ENCODE measurements around the gene MRPL18. TPM values are rescaled to one million over a fixed set of nuclear protein-coding genes. Genes with fewer than 3 reads are reported as not detected.
A peak's percentile ranks its signal among the peaks of the same experiment; 100 is the strongest.

The MRPL18 gene
- total and polyA plus RNA-seq, 7 donors: 45.0 to 149 (median 71.9) TPM

- Histone ChIP-seq H3K27ac (no peak overlapping the region), H3K4me3 (no peak overlapping the region), H3K36me3 (ENCODE audit: insufficient read depth in 1 of 2, low read depth in 1 of 2) (peaks cover 8 to 52% of the 10 kb centered on the region in 2 donors), H3K27me3 (ENCODE audit: insufficient read depth in 3 of 3, low read length in 2 of 3) (no peaks in the 10 kb centered on the region), H3K9me3 (no peaks in the 10 kb centered on the region), H3K4me1 (no peaks in the 10 kb centered on the region)
- no peak for DNase-seq
- intact Hi-C loops (cut with DNase I): no loop called here
- ATAC-seq: no peak
- TF ChIP-seq CTCF (IDR thresholded peaks at IDR 0.05): no peak
Observed at GRCh38 chr6:159769470-159769869, 20.8 kb upstream of the MRPL18 start.

- intact Hi-C loops (cut with DNase I): no loop called here
- Histone ChIP-seq H3K9me3 (no peaks in the 10 kb centered on the region), H3K4me3 (no peak overlapping the region), H3K27me3 (ENCODE audit: insufficient read depth in 3 of 3, low read length in 2 of 3) (no peaks in the 10 kb centered on the region), H3K36me3 (ENCODE audit: insufficient read depth in 1 of 2, low read depth in 1 of 2) (peaks cover 8 to 51% of the 10 kb centered on the region in 2 donors), H3K4me1 (no peaks in the 10 kb centered on the region), H3K27ac (no peak overlapping the region)
- no peak for TF ChIP-seq CTCF (IDR thresholded peaks at IDR 0.05)
- ATAC-seq (no peak), DNase-seq (no peak)
- 0 to 52% (median 0%) methylated on average over 1 of the region's 1 CpG for WGBS, 3 donors
Observed at GRCh38 chr6:159772196-159772595, 18.1 kb upstream of the MRPL18 start.

GRCh38 chr6:159777240-159777904, 12.9 kb upstream of the MRPL18 start:
- ATAC-seq (peak in 1 of 4 donors; percentile 23), DNase-seq (no peak)
- H3K4me1 ChIP-seq: peaks cover 8% of the 10 kb centered on the region
- no peaks in the 10 kb centered on the region for H3K9me3 ChIP-seq
- no peak overlapping the region for H3K4me3 ChIP-seq
- no peaks in the 10 kb centered on the region for H3K27me3 ChIP-seq (ENCODE audit: insufficient read depth in 3 of 3, low read length in 2 of 3)
- intact Hi-C loops (cut with DNase I): no loop called here
- 75 to 81% (median 76%) methylated on average over 7 of the region's 7 CpGs for WGBS, 3 donors
- no peak overlapping the region for H3K27ac ChIP-seq
- H3K36me3 ChIP-seq (ENCODE audit: insufficient read depth in 1 of 2, low read depth in 1 of 2): peaks cover 12 to 67% of the 10 kb centered on the region in 2 donors
- no peak for TF ChIP-seq CTCF (IDR thresholded peaks at IDR 0.05)

GRCh38 chr6:159778131-159778530, 12.1 kb upstream of the MRPL18 start:
- Histone ChIP-seq H3K36me3 (ENCODE audit: insufficient read depth in 1 of 2, low read depth in 1 of 2) (peaks cover 20 to 74% of the 10 kb centered on the region in 2 donors), H3K27ac (no peak overlapping the region), H3K4me3 (no peak overlapping the region), H3K9me3 (no peaks in the 10 kb centered on the region), H3K4me1 (peaks cover 8% of the 10 kb centered on the region), H3K27me3 (ENCODE audit: insufficient read depth in 3 of 3, low read length in 2 of 3) (no peaks in the 10 kb centered on the region)
- TF ChIP-seq CTCF (IDR thresholded peaks at IDR 0.05): no peak
- DNase-seq (no peak), ATAC-seq (no peak)
- intact Hi-C loops (cut with DNase I): no loop called here
- 46 to 80% (median 55%) methylated on average over 1 of the region's 1 CpG for WGBS, 3 donors
